ENCODE results near the gene LYRM7. TPM values are rescaled to one million over a fixed set of nuclear protein-coding genes. Genes with fewer than 3 reads are reported as not detected.
"Not testable (repeated sequence)": the region's sequence is repeated elsewhere in the genome, so short reads cannot be mapped to it uniquely, and the experiment has no call there.

The LYRM7 gene
- total RNA-seq, 1 experiment from 2014 or later = 17.3 TPM

DNA sequence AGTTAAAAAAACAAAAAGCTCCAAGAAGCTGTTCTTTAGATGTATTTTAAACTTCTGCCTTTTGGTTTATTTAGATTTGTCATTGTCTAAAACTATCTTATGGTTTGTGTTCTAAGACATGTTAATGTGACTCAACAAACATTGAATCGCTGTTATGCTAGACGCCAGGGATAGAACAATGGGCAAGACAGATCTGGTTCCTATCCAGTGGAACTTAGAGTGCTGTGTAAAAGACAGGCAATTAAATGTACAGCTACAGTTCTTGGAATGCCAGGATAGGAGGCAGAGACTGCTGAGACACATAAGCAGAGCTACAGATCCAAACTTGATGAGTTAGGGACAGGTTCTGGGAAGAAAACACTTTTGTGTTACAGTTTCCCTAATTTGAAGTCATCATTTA, 22.4 kb downstream of the LYRM7 start:
- H3K27ac ChIP-seq (ENCODE audit: low read depth, low read length, poor library complexity, severe bottlenecking) = no peak overlapping the region
- DNase-seq (ENCODE audit: low spot score) = no peak
- no peaks in the 10 kb centered on the region for H3K9me3 ChIP-seq (ENCODE audit: low read depth, low read length, poor library complexity, severe bottlenecking)
- BruUV-seq (replicated peaks) = no TSS peak
- ChIA-PET CTCF (no interaction called here), POLR2A (ENCODE audit: low non-redundant PET) (no interaction called here)
- no peak for TF ChIP-seq CTCF (conservative IDR thresholded peaks at IDR 0.05; ENCODE audit: low read depth, low read length)
- TF ChIP-seq EZH2 (IDR thresholded peaks at IDR 0.05; ENCODE audit: borderline replicate concordance, low read depth, low read length, poor library complexity, severe bottlenecking) = no peak
- H3K27me3 ChIP-seq (replicated peaks; ENCODE audit: insufficient read depth, low read depth, low read length, poor library complexity) = no peaks in the 10 kb centered on the region
- no peaks in the 10 kb centered on the region for H3K36me3 ChIP-seq (ENCODE audit: insufficient read depth, low read length, poor library complexity, severe bottlenecking)
- H3K4me1 ChIP-seq (ENCODE audit: insufficient read depth, low read length, poor library complexity, severe bottlenecking) = no peaks in the 10 kb centered on the region
- no peak overlapping the region for H3K4me3 ChIP-seq (ENCODE audit: low read depth, low read length, poor library complexity, severe bottlenecking)
- intact Hi-C loops (cut with micrococcal nuclease; ENCODE audit: unreplicated experiment) = no loop called here

DNA sequence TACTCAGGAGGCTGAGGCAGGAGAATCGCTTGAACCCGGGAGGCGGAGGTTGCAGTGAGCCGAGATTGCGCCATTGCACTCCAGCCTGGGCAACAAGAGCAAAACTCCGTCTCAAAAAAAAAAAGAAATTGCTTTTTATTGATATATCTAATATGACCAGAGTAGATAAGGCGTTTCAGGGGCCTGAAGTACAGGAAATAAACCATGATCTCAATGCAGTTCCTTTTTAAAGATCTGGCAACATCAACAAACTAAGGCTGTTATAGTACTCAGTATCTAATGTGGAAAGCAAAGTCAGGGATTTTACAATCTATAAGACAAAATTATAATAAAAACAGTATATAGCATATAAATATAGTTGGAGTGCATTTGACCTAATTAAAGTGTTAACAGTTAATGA, 23.2 kb downstream of the LYRM7 start:
- POLR2A ChIA-PET (ENCODE audit: low non-redundant PET); H3K9me3 ChIP-seq (ENCODE audit: low read depth, low read length, poor library complexity, severe bottlenecking); H3K27me3 ChIP-seq (replicated peaks; ENCODE audit: insufficient read depth, low read depth, low read length, poor library complexity); H3K4me1 ChIP-seq (ENCODE audit: insufficient read depth, low read length, poor library complexity, severe bottlenecking); BruUV-seq (replicated peaks); H3K4me3 ChIP-seq (ENCODE audit: low read depth, low read length, poor library complexity, severe bottlenecking); CTCF ChIA-PET; H3K36me3 ChIP-seq (ENCODE audit: insufficient read depth, low read length, poor library complexity, severe bottlenecking); H3K27ac ChIP-seq (ENCODE audit: low read depth, low read length, poor library complexity, severe bottlenecking); intact Hi-C loops (cut with micrococcal nuclease; ENCODE audit: unreplicated experiment); DNase-seq (ENCODE audit: low spot score): not testable (repeated sequence)

- intact Hi-C loops (cut with micrococcal nuclease; ENCODE audit: unreplicated experiment) = no loop called here
- Histone ChIP-seq H3K27ac (ENCODE audit: low read depth, low read length, poor library complexity, severe bottlenecking) (no peak overlapping the region), H3K36me3 (ENCODE audit: insufficient read depth, low read length, poor library complexity, severe bottlenecking) (no peaks in the 10 kb centered on the region), H3K27me3 (replicated peaks; ENCODE audit: insufficient read depth, low read depth, low read length, poor library complexity) (no peaks in the 10 kb centered on the region), H3K9me3 (ENCODE audit: low read depth, low read length, poor library complexity, severe bottlenecking) (no peaks in the 10 kb centered on the region), H3K4me1 (ENCODE audit: insufficient read depth, low read length, poor library complexity, severe bottlenecking) (no peaks in the 10 kb centered on the region), H3K4me3 (ENCODE audit: low read depth, low read length, poor library complexity, severe bottlenecking) (no peak overlapping the region)
- DNase-seq (ENCODE audit: low spot score) = no peak
- no TSS peak for BruUV-seq (replicated peaks)
- CTCF ChIA-PET = no interaction called here
- no peak for TF ChIP-seq CTCF (conservative IDR thresholded peaks at IDR 0.05; ENCODE audit: low read depth, low read length)
- no peak for TF ChIP-seq EZH2 (IDR thresholded peaks at IDR 0.05; ENCODE audit: borderline replicate concordance, low read depth, low read length, poor library complexity, severe bottlenecking)
- POLR2A ChIA-PET (ENCODE audit: low non-redundant PET) = no interaction called here
These were observed 24.0 kb downstream of the LYRM7 start for GRCh38 chr5:131194725-131195124.

- ChIA-PET POLR2A (ENCODE audit: low non-redundant PET) (no interaction called here), CTCF (no interaction called here)
- H3K36me3 ChIP-seq (ENCODE audit: insufficient read depth, low read length, poor library complexity, severe bottlenecking) = no peaks in the 10 kb centered on the region
These were observed 25.0 kb downstream of the LYRM7 start for GRCh38 chr5:131195696-131196095.

More at GRCh38 chr5:131195696-131196095, 25.0 kb downstream of the LYRM7 start:
- H3K27me3 ChIP-seq (replicated peaks; ENCODE audit: insufficient read depth, low read depth, low read length, poor library complexity) = no peaks in the 10 kb centered on the region
- H3K9me3 ChIP-seq (ENCODE audit: low read depth, low read length, poor library complexity, severe bottlenecking) = no peaks in the 10 kb centered on the region
- intact Hi-C loops (cut with micrococcal nuclease; ENCODE audit: unreplicated experiment) = no loop called here
- no peak for TF ChIP-seq CTCF (conservative IDR thresholded peaks at IDR 0.05; ENCODE audit: low read depth, low read length)
- no peak for TF ChIP-seq EZH2 (IDR thresholded peaks at IDR 0.05; ENCODE audit: borderline replicate concordance, low read depth, low read length, poor library complexity, severe bottlenecking)
- no TSS peak for BruUV-seq (replicated peaks)
- no peak for DNase-seq (ENCODE audit: low spot score)
- H3K4me3 ChIP-seq (ENCODE audit: low read depth, low read length, poor library complexity, severe bottlenecking) = no peak overlapping the region
- no peak overlapping the region for H3K27ac ChIP-seq (ENCODE audit: low read depth, low read length, poor library complexity, severe bottlenecking)
- no peaks in the 10 kb centered on the region for H3K4me1 ChIP-seq (ENCODE audit: insufficient read depth, low read length, poor library complexity, severe bottlenecking)

All from A673 (cell line).